ENCODE data around the gene ARMCX1. TPM values are rescaled to one million over a fixed set of nuclear protein-coding genes. Genes with fewer than 3 reads are reported as not detected.
A peak's percentile ranks its signal among the peaks of the same experiment; 100 is the strongest.
"Not testable (repeated sequence)": the region's sequence is repeated elsewhere in the genome, so short reads cannot be mapped to it uniquely, and the experiment has no call there.

The ARMCX1 gene
- total RNA-seq (2012; rRNA removed): 31.9 and 47.1 TPM in 2 replicates

DNA sequence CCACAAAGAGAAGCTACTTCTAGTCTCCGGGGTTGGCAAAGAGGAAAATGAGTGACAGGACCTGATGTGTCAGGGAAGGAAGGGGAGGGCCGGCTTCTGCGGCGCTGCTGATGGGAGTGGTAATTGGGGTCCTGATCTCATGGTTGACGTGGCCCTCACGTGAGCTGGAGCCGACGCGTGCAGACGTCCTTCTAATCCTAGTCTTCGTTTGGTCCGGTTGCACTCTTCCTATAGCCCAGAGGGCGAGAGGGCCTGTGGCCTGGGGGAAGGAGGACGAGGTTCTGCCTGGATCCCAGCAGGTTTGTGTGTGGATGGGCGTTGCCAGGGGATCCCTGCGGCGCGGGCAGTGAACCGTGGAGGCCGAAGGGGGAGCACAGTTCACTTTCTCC is at the start of gene ARMCX1:
TSS of gene ARMCX1 (plus strand) at position 186 of the 389 bp plus-strand sequence. CDS start 2,384 bp downstream, outside the sequence.
- peak within 1 kb of the TSS; percentile 82 for H3K4me3 ChIP-seq (ENCODE audit: low read length)
- peaks cover 16% of the 10 kb centered on the region for H3K36me3 ChIP-seq (ENCODE audit: insufficient read depth, low read length)
- H3K4me1 ChIP-seq (ENCODE audit: control insufficient read depth, insufficient read depth, low read length): peaks cover 3% of the 10 kb centered on the region
- no peaks in the 10 kb centered on the region for H3K27me3 ChIP-seq (ENCODE audit: control insufficient read depth, insufficient read depth, low read length)
- no peaks in the 10 kb centered on the region for H3K9me3 ChIP-seq (replicated peaks; ENCODE audit: low read length)
- H3K4me2 ChIP-seq (ENCODE audit: low read length): peak within 1 kb of the TSS; percentile 86
- peak within 1 kb of the TSS; percentile 95 for H3K9ac ChIP-seq (ENCODE audit: low read depth, low read length)

GRCh38 chrX:101502929-101503328 is 47.4 kb upstream of the ARMCX1 start:
- not testable (repeated sequence) for H3K36me3 ChIP-seq (ENCODE audit: insufficient read depth, low read length); H3K9ac ChIP-seq (ENCODE audit: low read depth, low read length); H3K9me3 ChIP-seq (replicated peaks; ENCODE audit: low read length); H3K4me1 ChIP-seq (ENCODE audit: control insufficient read depth, insufficient read depth, low read length); H3K27me3 ChIP-seq (ENCODE audit: control insufficient read depth, insufficient read depth, low read length); H3K4me3 ChIP-seq (ENCODE audit: low read length); H3K4me2 ChIP-seq (ENCODE audit: low read length)

DNA sequence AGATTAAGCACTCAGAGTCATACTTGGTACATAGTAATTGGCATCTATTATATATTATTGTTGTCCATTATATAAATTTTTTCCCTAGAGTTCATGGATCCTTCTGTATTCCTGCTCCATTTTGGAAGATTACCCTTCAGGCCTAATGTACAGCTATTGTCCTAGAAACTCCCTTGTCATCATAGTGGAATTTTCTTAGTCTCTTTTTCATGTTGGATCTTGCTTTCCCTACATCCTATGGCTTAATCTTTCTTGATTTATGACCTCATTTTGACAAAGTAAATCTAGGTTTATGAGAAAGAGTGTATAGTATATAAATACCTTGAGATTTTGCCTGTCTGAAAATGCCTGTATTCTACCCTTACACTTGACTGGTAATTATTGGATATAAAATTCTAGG is 43.0 kb upstream of the ARMCX1 start:
- Histone ChIP-seq H3K9ac (ENCODE audit: low read depth, low read length) (no peak overlapping the region), H3K4me3 (ENCODE audit: low read length) (no peak overlapping the region), H3K27me3 (ENCODE audit: control insufficient read depth, insufficient read depth, low read length) (no peaks in the 10 kb centered on the region), H3K4me1 (ENCODE audit: control insufficient read depth, insufficient read depth, low read length) (no peaks in the 10 kb centered on the region), H3K9me3 (replicated peaks; ENCODE audit: low read length) (no peaks in the 10 kb centered on the region), H3K4me2 (ENCODE audit: low read length) (no peak overlapping the region), H3K36me3 (ENCODE audit: insufficient read depth, low read length) (no peaks in the 10 kb centered on the region)

- no peaks in the 10 kb centered on the region for H3K27me3 ChIP-seq (ENCODE audit: control insufficient read depth, insufficient read depth, low read length)
- no peak overlapping the region for H3K4me3 ChIP-seq (ENCODE audit: low read length)
- H3K36me3 ChIP-seq (ENCODE audit: insufficient read depth, low read length): no peaks in the 10 kb centered on the region
- H3K9ac ChIP-seq (ENCODE audit: low read depth, low read length): no peak overlapping the region
- no peaks in the 10 kb centered on the region for H3K9me3 ChIP-seq (replicated peaks; ENCODE audit: low read length)
- no peaks in the 10 kb centered on the region for H3K4me1 ChIP-seq (ENCODE audit: control insufficient read depth, insufficient read depth, low read length)
- H3K4me2 ChIP-seq (ENCODE audit: low read length): no peak overlapping the region
These were observed 42.4 kb upstream of the ARMCX1 start for GRCh38 chrX:101507986-101508385.

- no peak overlapping the region for H3K4me3 ChIP-seq (ENCODE audit: low read length)
- H3K27me3 ChIP-seq (ENCODE audit: control insufficient read depth, insufficient read depth, low read length): peaks cover 3% of the 10 kb centered on the region
- no peak overlapping the region for H3K4me2 ChIP-seq (ENCODE audit: low read length)
- no peak overlapping the region for H3K9ac ChIP-seq (ENCODE audit: low read depth, low read length)
- no peaks in the 10 kb centered on the region for H3K36me3 ChIP-seq (ENCODE audit: insufficient read depth, low read length)
- no peaks in the 10 kb centered on the region for H3K9me3 ChIP-seq (replicated peaks; ENCODE audit: low read length)
- H3K4me1 ChIP-seq (ENCODE audit: control insufficient read depth, insufficient read depth, low read length): no peaks in the 10 kb centered on the region
These were observed 19.4 kb upstream of the ARMCX1 start for GRCh38 chrX:101530944-101531343.

DNA sequence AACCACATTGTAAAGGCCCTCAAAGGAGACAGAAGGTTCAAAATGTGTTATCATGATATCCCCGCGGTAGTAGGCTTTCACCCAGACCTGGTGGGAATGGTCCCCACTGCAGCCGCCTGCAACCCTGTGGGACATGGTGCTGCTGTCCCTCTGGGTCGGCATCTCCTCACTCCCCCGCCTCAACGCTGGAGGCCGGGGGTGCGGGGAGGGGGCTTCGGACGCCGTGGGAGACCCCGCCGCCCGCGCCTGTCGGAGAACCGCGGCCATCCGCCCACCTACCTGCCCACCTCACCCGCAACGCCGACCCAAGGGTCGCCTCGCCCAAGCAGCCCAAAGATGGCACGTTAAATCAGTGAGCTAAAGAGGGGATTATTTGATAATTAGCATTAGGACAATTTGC is 11.2 kb upstream of the ARMCX1 start:
- H3K4me3 ChIP-seq (ENCODE audit: low read length): no peak overlapping the region
- H3K27me3 ChIP-seq (ENCODE audit: control insufficient read depth, insufficient read depth, low read length): no peaks in the 10 kb centered on the region
- no peaks in the 10 kb centered on the region for H3K9me3 ChIP-seq (replicated peaks; ENCODE audit: low read length)
- no peaks in the 10 kb centered on the region for H3K4me1 ChIP-seq (ENCODE audit: control insufficient read depth, insufficient read depth, low read length)
- no peak overlapping the region for H3K9ac ChIP-seq (ENCODE audit: low read depth, low read length)
- no peak overlapping the region for H3K4me2 ChIP-seq (ENCODE audit: low read length)
- no peaks in the 10 kb centered on the region for H3K36me3 ChIP-seq (ENCODE audit: insufficient read depth, low read length)

DNA sequence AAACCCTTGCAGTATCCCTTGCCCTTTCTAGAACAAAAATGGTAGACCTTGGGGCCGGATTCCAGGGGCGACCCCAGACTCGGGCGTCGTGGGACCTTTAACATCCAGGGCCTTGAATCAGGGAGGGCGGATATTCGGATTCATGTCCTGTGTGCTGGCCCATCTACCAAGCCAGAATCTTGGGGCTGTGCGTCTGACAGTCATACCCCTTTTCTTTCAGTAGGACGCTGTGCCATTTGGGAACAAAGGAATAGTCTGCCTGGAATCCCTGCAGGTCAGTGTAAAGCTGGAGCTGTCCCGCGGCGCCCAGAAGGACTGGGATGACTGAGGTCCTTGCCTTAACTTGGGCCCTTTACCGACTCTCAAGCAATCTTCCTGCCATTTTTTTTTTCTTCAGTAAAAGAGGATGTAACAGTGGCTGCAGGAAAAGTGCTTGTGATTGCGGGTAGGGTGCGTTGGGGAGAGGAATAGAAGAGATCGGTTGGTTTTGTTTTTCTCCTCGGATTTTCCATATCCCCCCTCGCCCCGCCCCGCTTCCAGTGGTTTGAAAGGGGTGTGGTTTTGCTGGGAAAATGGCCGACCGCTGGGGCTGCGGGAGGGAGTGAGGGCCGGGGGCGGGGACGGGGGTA is 518 bp downstream of the ARMCX1 start:
- Histone ChIP-seq H3K27me3 (ENCODE audit: control insufficient read depth, insufficient read depth, low read length) (no peaks in the 10 kb centered on the region), H3K36me3 (ENCODE audit: insufficient read depth, low read length) (peaks cover 16% of the 10 kb centered on the region), H3K4me2 (ENCODE audit: low read length) (peak overlapping the region; percentile 86), H3K9ac (ENCODE audit: low read depth, low read length) (peak overlapping the region; percentile 95), H3K4me1 (ENCODE audit: control insufficient read depth, insufficient read depth, low read length) (peaks cover 3% of the 10 kb centered on the region), H3K9me3 (replicated peaks; ENCODE audit: low read length) (no peaks in the 10 kb centered on the region), H3K4me3 (ENCODE audit: low read length) (peak overlapping the region; percentile 82)

DNA sequence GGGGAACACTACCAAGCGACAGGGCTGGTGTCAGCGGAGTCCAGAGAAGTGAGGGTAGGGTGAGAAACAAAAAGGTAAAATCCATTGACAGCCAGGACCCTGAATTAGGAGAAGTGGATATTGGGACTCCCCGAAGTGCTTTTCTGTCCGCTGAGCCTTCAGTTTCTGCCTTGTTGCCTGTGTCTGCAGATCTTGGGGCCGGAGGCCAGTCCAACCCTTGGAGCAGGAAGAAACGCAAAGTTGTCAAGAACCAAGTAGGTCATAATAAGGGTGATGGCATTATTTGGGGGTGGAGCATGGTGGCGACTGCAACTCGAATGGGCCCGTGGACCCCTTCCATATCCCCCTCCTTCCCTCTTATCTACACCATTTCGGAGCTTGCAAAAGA is 1.0 kb downstream of the ARMCX1 start:
- Histone ChIP-seq H3K9ac (ENCODE audit: low read depth, low read length) (peak overlapping the region; percentile 95), H3K4me1 (ENCODE audit: control insufficient read depth, insufficient read depth, low read length) (peaks cover 3% of the 10 kb centered on the region), H3K4me3 (ENCODE audit: low read length) (peak overlapping the region; percentile 82), H3K36me3 (ENCODE audit: insufficient read depth, low read length) (peaks cover 16% of the 10 kb centered on the region), H3K9me3 (replicated peaks; ENCODE audit: low read length) (no peaks in the 10 kb centered on the region), H3K4me2 (ENCODE audit: low read length) (peak overlapping the region; percentile 86), H3K27me3 (ENCODE audit: control insufficient read depth, insufficient read depth, low read length) (no peaks in the 10 kb centered on the region)

GRCh38 chrX:101552714-101553113 is 2.4 kb downstream of the ARMCX1 start:
- Histone ChIP-seq H3K36me3 (ENCODE audit: insufficient read depth, low read length) (peaks cover 16% of the 10 kb centered on the region), H3K9me3 (replicated peaks; ENCODE audit: low read length) (no peaks in the 10 kb centered on the region), H3K4me3 (ENCODE audit: low read length) (no peak overlapping the region), H3K4me2 (ENCODE audit: low read length) (no peak overlapping the region), H3K4me1 (ENCODE audit: control insufficient read depth, insufficient read depth, low read length) (peaks cover 3% of the 10 kb centered on the region), H3K27me3 (ENCODE audit: control insufficient read depth, insufficient read depth, low read length) (no peaks in the 10 kb centered on the region), H3K9ac (ENCODE audit: low read depth, low read length) (no peak overlapping the region)

- H3K4me2 ChIP-seq (ENCODE audit: low read length): no peak overlapping the region
- no peaks in the 10 kb centered on the region for H3K36me3 ChIP-seq (ENCODE audit: insufficient read depth, low read length)
- no peaks in the 10 kb centered on the region for H3K9me3 ChIP-seq (replicated peaks; ENCODE audit: low read length)
- H3K27me3 ChIP-seq (ENCODE audit: control insufficient read depth, insufficient read depth, low read length): peaks cover 4% of the 10 kb centered on the region
- no peak overlapping the region for H3K9ac ChIP-seq (ENCODE audit: low read depth, low read length)
- H3K4me3 ChIP-seq (ENCODE audit: low read length): no peak overlapping the region
- no peaks in the 10 kb centered on the region for H3K4me1 ChIP-seq (ENCODE audit: control insufficient read depth, insufficient read depth, low read length)
These were observed 14.3 kb downstream of the ARMCX1 start for GRCh38 chrX:101564651-101565050.

DNA sequence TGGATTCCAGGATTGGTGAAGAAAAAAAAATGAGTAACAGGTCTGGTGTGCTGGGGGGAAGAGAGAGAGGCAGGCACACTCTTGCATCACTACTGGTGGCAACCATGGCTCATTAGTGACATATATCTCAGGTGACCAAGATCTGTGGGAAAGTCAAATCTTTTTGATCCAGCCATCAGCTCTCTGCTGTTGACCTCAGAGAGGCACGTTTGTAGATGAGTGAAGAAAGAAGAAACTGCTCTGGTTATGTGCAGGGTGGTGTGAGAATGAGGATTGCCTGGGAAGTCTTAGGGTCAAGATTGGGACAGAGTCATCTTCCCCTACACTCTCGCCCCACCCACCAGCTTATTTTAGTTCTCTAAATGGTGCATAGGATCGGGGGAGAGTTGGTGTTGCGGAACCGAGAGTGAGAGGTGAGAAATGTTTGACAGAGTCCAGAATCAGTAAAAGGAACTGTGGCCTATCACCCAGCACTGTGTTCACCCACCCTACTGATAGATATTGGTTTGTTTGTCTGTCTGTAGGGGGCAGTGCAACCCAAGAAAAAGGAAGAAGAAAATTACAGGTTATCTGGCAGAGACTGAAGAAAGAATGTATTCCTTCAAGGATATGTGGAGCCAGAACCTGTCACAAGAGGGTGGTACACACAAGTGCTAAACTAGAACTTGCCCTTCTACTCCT is 45.5 kb downstream of the ARMCX1 start:
- H3K9ac ChIP-seq (ENCODE audit: low read depth, low read length): no peak overlapping the region
- H3K4me3 ChIP-seq (ENCODE audit: low read length): no peak overlapping the region
- no peaks in the 10 kb centered on the region for H3K36me3 ChIP-seq (ENCODE audit: insufficient read depth, low read length)
- H3K4me2 ChIP-seq (ENCODE audit: low read length): no peak overlapping the region
- no peaks in the 10 kb centered on the region for H3K4me1 ChIP-seq (ENCODE audit: control insufficient read depth, insufficient read depth, low read length)
- peaks cover 17% of the 10 kb centered on the region for H3K27me3 ChIP-seq (ENCODE audit: control insufficient read depth, insufficient read depth, low read length)
- H3K9me3 ChIP-seq (replicated peaks; ENCODE audit: low read length): no peaks in the 10 kb centered on the region

GRCh38 chrX:101599592-101599991 is 49.2 kb downstream of the ARMCX1 start:
- not testable (repeated sequence) for H3K4me3 ChIP-seq (ENCODE audit: low read length); H3K27me3 ChIP-seq (ENCODE audit: control insufficient read depth, insufficient read depth, low read length); H3K9me3 ChIP-seq (replicated peaks; ENCODE audit: low read length)

More at GRCh38 chrX:101599592-101599991, 49.2 kb downstream of the ARMCX1 start:
- H3K36me3 ChIP-seq (ENCODE audit: insufficient read depth, low read length); H3K4me1 ChIP-seq (ENCODE audit: control insufficient read depth, insufficient read depth, low read length); H3K9ac ChIP-seq (ENCODE audit: low read depth, low read length); H3K4me2 ChIP-seq (ENCODE audit: low read length): not testable (repeated sequence)

Data from skeletal muscle satellite cell (primary cell).